Measurements from ENCODE around the gene SIL1. TPM values are rescaled to one million over a fixed set of nuclear protein-coding genes. Genes with fewer than 3 reads are reported as not detected.

Gene SIL1
- total and polyA plus RNA-seq, 2 of the 13 experiments (the other 11 are each of a cell fraction or from before 2014, with no cell fraction given) = 26.0 to 30.0 TPM

GRCh38 chr5:138951091-138951985, 246.8 kb downstream of the SIL1 start:
- no peak overlapping the region for H3K9ac ChIP-seq (ENCODE audit: insufficient read depth, low read depth, low read length)
- in situ Hi-C loops (cut with HindIII; ENCODE audit: extremely low pct_ligation_motif_present, low pct_unique_long_range_greater_than_20kb) = loop anchor here (25.0 kb wide), 1 partner anchor 311 kb away; no protein-coding TSS in a partner anchor
- H3K27me3 ChIP-seq (ENCODE audit: control insufficient read depth in 1 of 2, insufficient read depth in 2 of 2, low read length in 2 of 2) = no peaks in the 10 kb centered on the region
- H3K27ac ChIP-seq (ENCODE audit: extremely low read length, insufficient read depth, low read length) = no peak overlapping the region
- no TSS peak for BruUV-seq (replicated peaks)
- ATAC-seq (no peak), DNase-seq (ENCODE audit: low spot score) (no peak), FAIRE-seq (no peak)
- no peak overlapping the region for H3K4me2 ChIP-seq (ENCODE audit: low read depth, low read length)
- WGBS (ENCODE audit: low lambda C conversion rate) = 93% methylated on average over 13 of the region's 18 CpGs
- no peaks in the 10 kb centered on the region for H3K79me2 ChIP-seq (ENCODE audit: insufficient read depth, low read length)
- no peak overlapping the region for H3K4me3 ChIP-seq (replicated peaks in 1 of 3; ENCODE audit: insufficient read depth in 1 of 3, low read depth in 2 of 3, low read length in 3 of 3)
- intact Hi-C loops (cut with micrococcal nuclease; ENCODE audit: unreplicated experiment) = no loop called here
- H3K9me3 ChIP-seq (ENCODE audit: low read length) = no peaks in the 10 kb centered on the region
- H2AFZ ChIP-seq (ENCODE audit: low read length) = no peak overlapping the region
- TF ChIP-seq ZFP90 (CRISPR knock-in tag; IDR thresholded peaks at IDR 0.05; ENCODE audit: borderline replicate concordance) (no peak), CTCF (CRISPR knock-in tag; IDR thresholded peaks at IDR 0.05) (no peak), ZBTB33 (CRISPR knock-in tag; IDR thresholded peaks at IDR 0.05) (no peak), HNRNPLL (IDR thresholded peaks at IDR 0.05; ENCODE audit: low read depth, low read length, poor library complexity, severe bottlenecking) (no peak), KMT2A (CRISPR knock-in tag; IDR thresholded peaks at IDR 0.05) (no peak), KAT2B (IDR thresholded peaks at IDR 0.05; ENCODE audit: borderline replicate concordance, low read depth, low read length) (no peak), DNMT3B (CRISPR knock-in tag; conservative IDR thresholded peaks at IDR 0.05) (no peak), SIN3A (IDR thresholded peaks at IDR 0.05; ENCODE audit: borderline replicate concordance, low read depth, low read length) (no peak)
- CTCF ChIA-PET (ENCODE audit: low intra/inter-chr PET ratio, low total read pairs) = no interaction called here
- H4K20me1 ChIP-seq (ENCODE audit: insufficient read depth, low read length) = no peaks in the 10 kb centered on the region
- H3K36me3 ChIP-seq (replicated peaks in 1 of 2; ENCODE audit: control insufficient read depth in 1 of 2, insufficient read depth in 2 of 2, low read length in 2 of 2) = peaks cover 0 to 2% of the 10 kb centered on the region in 2 experiments; a peak in 2 of 5 replicates
- POLR2A ChIA-PET = no interaction called here
- peaks cover 32% of the 10 kb centered on the region for H3K4me1 ChIP-seq (ENCODE audit: insufficient read depth, low read length)
